Esophagus squamous epithelium (tissue), 5 donors: ENCODE results near the gene PIP4K2C. TPM values are rescaled to one million over a fixed set of nuclear protein-coding genes. Genes with fewer than 3 reads are reported as not detected.

Experiments
- DNase-seq: peaks from one replicate; lab custom pipeline; 2025; lab: John Stamatoyannopoulos, UW
- H3K27ac ChIP-seq, 4 donors: fragments of 200-600 bp; sonication (generic); one replicate each; pipeline ENCODE4 v1.5.1; 2016 to 2019; ENCODE audit warnings: mild to moderate bottlenecking in 1 of 4
- H3K27me3 ChIP-seq, 4 donors: fragments of 200-600 bp; sonication (generic); 1 replicate in 3 of 4; 2 replicates in 1 of 4; pipeline versions ENCODE4 v1.5.1 to v1.6.0; 2017 to 2021; ENCODE audit warnings: antibody characterized with exemption in 1 of 4
- H3K36me3 ChIP-seq, 3 donors: fragments of 200-600 bp; sonication (generic); one replicate each; pipeline ENCODE4 v1.5.1; 2016 to 2019
- H3K4me1 ChIP-seq, 3 donors: fragments of 200-600 bp; sonication (generic); one replicate each; pipeline ENCODE4 v1.5.1; 2017 to 2019
- H3K4me3 ChIP-seq, 4 donors: fragments of 200-600 bp; sonication (generic); 1 replicate in 3 of 4; 2 replicates in 1 of 4; pipeline ENCODE4 v1.5.1; 2016 to 2019; ENCODE audit warnings: mild to moderate bottlenecking in 2 of 4, moderate library complexity in 1 of 4
- H3K9me3 ChIP-seq, 3 donors: fragments of 200-600 bp; sonication (generic); one replicate each; pipeline ENCODE4 v1.5.1; 2016 to 2019
- CTCF ChIP-seq, 6 experiments: fragments of 450-650 bp in 4 of 6; fragments of 200-600 bp in 2 of 6; sonication (generic) in 2 of 6; IDR thresholded peaks; one replicate each; pipeline ENCODE4 v1.5.1; 2016 to 2019; ENCODE audit warnings: antibody characterized with exemption in 6 of 6, mild to moderate bottlenecking in 4 of 6, moderate library complexity in 4 of 6
- POLR2A ChIP-seq, 4 donors: fragments of 450-650 bp; IDR thresholded peaks; one replicate each; pipeline ENCODE4 v1.6.1; 2017; ENCODE audit warnings: antibody characterized with exemption in 4 of 4, mild to moderate bottlenecking in 4 of 4, moderate library complexity in 3 of 4
- WGBS, 2 donors: methylation state at CpG; one replicate each; pipeline ENCODE4 v1.1.5; 2018; 5-methylcytosine and 5-hydroxymethylcytosine counted together
- intact Hi-C: fragments of 100-400 bp; cut with DNase I; formaldehyde crosslinking; loops from one replicate; pipeline ENCODE4 v1.15.0; 2022
- total RNA-seq, 4 donors: library from RNA; depleted of rRNA; stranded (reverse); fragments of >200 nt; gene quantifications; one replicate each; pipeline ENCODE4 v1.1.0, GENCODE V29; 2016
- donor health status: DM: yes; HTN: yes; CAD: no.

Gene PIP4K2C
- total RNA-seq, 4 donors from 2014 or later = 25.2 to 41.7 (median 33.1) TPM

- no peak for TF ChIP-seq POLR2A (IDR thresholded peaks at IDR 0.05)
- no peak for TF ChIP-seq CTCF (IDR thresholded peaks at IDR 0.05)
- H3K9me3 ChIP-seq = no peaks in the 10 kb centered on the region
- H3K4me3 ChIP-seq = peak overlapping the region; percentile 45 to 75 (median 63)
- H3K36me3 ChIP-seq = peaks cover 0 to 18% (median 0%) of the 10 kb centered on the region in 3 donors
- no peak for DNase-seq
- H3K27me3 ChIP-seq = peaks cover 0 to 66% (median 0%) of the 10 kb centered on the region in 4 donors
- WGBS, 2 donors = 35 to 80% methylated on average over 1 to 7 of the region's 23 CpGs
- H3K4me1 ChIP-seq = peaks cover 10 to 61% (median 11%) of the 10 kb centered on the region in 3 donors
- peak overlapping the region; percentile 77 to 92 (median 86) for H3K27ac ChIP-seq
- intact Hi-C loops = no loop called here
Observed at GRCh38 chr12:57611827-57612710, 21.1 kb downstream of the PIP4K2C start.

- H3K27ac ChIP-seq = no peak overlapping the region
- WGBS, 2 donors = 82 to 94% methylated on average over 6 to 7 of the region's 10 CpGs
- H3K9me3 ChIP-seq = no peaks in the 10 kb centered on the region
- H3K36me3 ChIP-seq = peaks cover 0 to 12% (median 0%) of the 10 kb centered on the region in 3 donors
- H3K27me3 ChIP-seq = peaks cover 0 to 74% (median 0%) of the 10 kb centered on the region in 4 donors
- TF ChIP-seq POLR2A (IDR thresholded peaks at IDR 0.05) (no peak), CTCF (IDR thresholded peaks at IDR 0.05) (no peak)
- peaks cover 10 to 61% (median 11%) of the 10 kb centered on the region in 3 donors for H3K4me1 ChIP-seq
- intact Hi-C loops = no loop called here
- H3K4me3 ChIP-seq = no peak overlapping the region
- no peak for DNase-seq
Observed at GRCh38 chr12:57612711-57613426, 21.9 kb downstream of the PIP4K2C start.

GRCh38 chr12:57613427-57614109 lies 22.6 kb downstream of the PIP4K2C start:
- TF ChIP-seq CTCF (IDR thresholded peaks at IDR 0.05) (no peak), POLR2A (IDR thresholded peaks at IDR 0.05) (no peak)
- Histone ChIP-seq H3K36me3 (peaks cover 0 to 12% (median 0%) of the 10 kb centered on the region in 3 donors), H3K9me3 (no peaks in the 10 kb centered on the region), H3K27me3 (peaks cover 0 to 81% (median 0%) of the 10 kb centered on the region in 4 donors), H3K27ac (no peak overlapping the region), H3K4me1 (peaks cover 10 to 61% (median 11%) of the 10 kb centered on the region in 3 donors), H3K4me3 (no peak overlapping the region)
- no peak for DNase-seq
- 76 to 90% methylated on average over 7 of the region's 10 CpGs for WGBS, 2 donors
- intact Hi-C loops = no loop called here

- intact Hi-C loops = no loop called here
- peaks cover 10 to 65% (median 13%) of the 10 kb centered on the region in 3 donors for H3K4me1 ChIP-seq
- H3K9me3 ChIP-seq = no peaks in the 10 kb centered on the region
Observed at GRCh38 chr12:57614178-57614947, 23.4 kb downstream of the PIP4K2C start.

More at GRCh38 chr12:57614178-57614947, 23.4 kb downstream of the PIP4K2C start:
- Histone ChIP-seq H3K27me3 (peaks cover 0 to 89% (median 0%) of the 10 kb centered on the region in 4 donors), H3K36me3 (peaks cover 0 to 12% (median 0%) of the 10 kb centered on the region in 3 donors), H3K27ac (no peak overlapping the region), H3K4me3 (no peak overlapping the region)
- no peak for DNase-seq
- 59 to 62% methylated on average over 3 to 9 of the region's 14 CpGs for WGBS, 2 donors
- TF ChIP-seq CTCF (IDR thresholded peaks at IDR 0.05) (no peak), POLR2A (IDR thresholded peaks at IDR 0.05) (no peak)
